ENCODE measurements around the gene NTRK2.
"Not testable (repeated sequence)": the region's sequence is repeated elsewhere in the genome, so short reads cannot be mapped to it uniquely, and the experiment has no call there.

Gene NTRK2

GRCh38 chr9:85061969-85062368 is 392.4 kb downstream of the NTRK2 start:
- no peak for ATAC-seq
- TF ChIP-seq GLIS3 (CRISPR knock-in tag; IDR thresholded peaks at IDR 0.05) (no peak), ISL1 (CRISPR knock-in tag; IDR thresholded peaks at IDR 0.05) (no peak), ZNF8 (CRISPR knock-in tag; IDR thresholded peaks at IDR 0.05) (no peak), BACH2 (CRISPR knock-in tag; IDR thresholded peaks at IDR 0.05; ENCODE audit: borderline replicate concordance) (no peak)

GRCh38 chr9:85062385-85063022 is 393.0 kb downstream of the NTRK2 start:
- TF ChIP-seq ZNF70 (CRISPR knock-in tag; IDR thresholded peaks at IDR 0.05) (no peak), ISL1 (CRISPR knock-in tag; IDR thresholded peaks at IDR 0.05) (no peak)
- no peak for ATAC-seq

- no peak for TF ChIP-seq ZNF565 (CRISPR knock-in tag; conservative IDR thresholded peaks at IDR 0.05; ENCODE audit: low read depth)
- no peak for ATAC-seq
These were observed 395.4 kb downstream of the NTRK2 start for GRCh38 chr9:85064811-85065371.

GRCh38 chr9:85067792-85068191 is 398.3 kb downstream of the NTRK2 start:
- ATAC-seq, result no peak
- no peak for TF ChIP-seq ZFP30 (CRISPR knock-in tag; IDR thresholded peaks at IDR 0.05)
- TF ChIP-seq BACH2 (CRISPR knock-in tag; IDR thresholded peaks at IDR 0.05; ENCODE audit: borderline replicate concordance), result no peak
- TF ChIP-seq ZFP3 (CRISPR knock-in tag; IDR thresholded peaks at IDR 0.05), result no peak
- no peak for TF ChIP-seq CREB5 (CRISPR knock-in tag; IDR thresholded peaks at IDR 0.05; ENCODE audit: low read depth)
- TF ChIP-seq ARNTL (CRISPR knock-in tag; IDR thresholded peaks at IDR 0.05; ENCODE audit: borderline replicate concordance, low read depth), result no peak
- TF ChIP-seq ZNF70 (CRISPR knock-in tag; IDR thresholded peaks at IDR 0.05), result no peak
- TF ChIP-seq OSR1 (CRISPR knock-in tag; IDR thresholded peaks at IDR 0.05), result no peak
- no peak for TF ChIP-seq SNAI2 (CRISPR knock-in tag; IDR thresholded peaks at IDR 0.05)
- no peak for TF ChIP-seq ZNF565 (CRISPR knock-in tag; conservative IDR thresholded peaks at IDR 0.05; ENCODE audit: low read depth)
- TF ChIP-seq POU6F1 (CRISPR knock-in tag; IDR thresholded peaks at IDR 0.05; ENCODE audit: borderline replicate concordance, low read depth), result no peak
- no peak for TF ChIP-seq PPARA (CRISPR knock-in tag; IDR thresholded peaks at IDR 0.05; ENCODE audit: borderline replicate concordance)
- no peak for TF ChIP-seq PATZ1 (CRISPR knock-in tag; IDR thresholded peaks at IDR 0.05; ENCODE audit: borderline replicate concordance)
- TF ChIP-seq ISL1 (CRISPR knock-in tag; IDR thresholded peaks at IDR 0.05), result no peak

GRCh38 chr9:85069421-85069820 is 399.9 kb downstream of the NTRK2 start:
- not testable (repeated sequence) for ATAC-seq
